SHP77 treated with DMSO at 0.1 percent for 48 hours (cell line): ENCODE data around the gene CD1E.
"Not testable (repeated sequence)": the region's sequence is repeated elsewhere in the genome, so short reads cannot be mapped to it uniquely, and the experiment has no call there.

Source experiments
- DNase-seq: peaks from one replicate; lab custom pipeline; 2025; lab: John Stamatoyannopoulos, UW

Gene CD1E

DNA sequence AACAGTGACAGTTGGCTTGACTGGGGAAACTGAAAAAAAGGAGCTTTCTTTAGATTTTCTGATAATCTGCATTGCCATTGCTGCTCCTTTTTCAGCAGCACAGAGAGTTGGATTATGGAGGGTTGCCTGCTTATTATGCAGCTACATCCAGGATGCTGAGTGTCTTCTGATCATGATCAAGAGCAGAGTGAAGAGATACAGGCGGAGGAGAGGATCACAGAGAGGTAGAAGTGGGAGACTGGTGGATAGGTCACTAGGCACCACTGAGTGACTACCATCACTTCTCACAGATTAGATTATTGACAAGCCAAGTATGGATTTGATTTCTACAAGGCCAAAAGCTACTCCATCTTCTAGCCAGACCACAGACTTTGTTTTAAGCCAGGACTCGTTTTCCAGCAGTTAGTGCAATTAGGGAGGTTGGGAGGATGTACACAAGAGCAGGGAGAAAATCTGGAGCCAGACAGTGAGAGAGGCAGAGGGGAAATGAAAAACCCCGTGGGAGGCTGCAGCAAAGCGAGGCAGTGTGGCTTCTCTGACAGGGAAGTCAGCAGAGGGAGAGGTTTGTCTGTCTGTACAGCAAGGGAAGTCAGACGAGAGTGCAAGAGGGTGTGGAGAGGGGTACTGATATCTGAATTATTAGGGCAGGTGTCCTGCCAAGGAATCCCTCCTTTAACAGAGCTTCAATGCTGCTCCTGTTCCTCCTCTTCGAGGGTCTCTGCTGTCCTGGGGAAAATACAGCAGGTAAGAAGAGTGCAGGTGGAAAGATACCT is at the start of gene CD1E:
CD1E (plus strand) TSS at position 592 of the 773 bp plus-strand sequence; CDS start at position 687, 95 bp downstream.
- no peak for DNase-seq

DNA sequence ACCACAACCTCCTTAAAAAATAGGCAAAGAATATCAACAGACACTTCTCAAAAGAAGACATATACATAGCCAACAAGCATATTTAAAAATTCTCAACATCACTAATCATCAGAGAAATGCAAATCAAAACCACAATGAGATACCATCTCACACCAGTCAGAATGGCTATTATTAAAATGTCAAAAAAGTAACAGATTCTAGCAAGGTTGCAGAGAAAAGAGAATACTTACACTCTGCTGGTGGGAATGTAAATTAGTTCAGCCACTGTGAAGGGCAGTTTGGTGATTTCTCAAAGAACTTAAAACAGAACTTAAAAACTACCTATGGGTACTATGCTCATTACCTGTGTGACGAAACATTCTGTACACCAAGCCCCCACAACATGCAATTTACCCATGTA is 43.1 kb upstream of the CD1E start:
- no peak for DNase-seq

DNA sequence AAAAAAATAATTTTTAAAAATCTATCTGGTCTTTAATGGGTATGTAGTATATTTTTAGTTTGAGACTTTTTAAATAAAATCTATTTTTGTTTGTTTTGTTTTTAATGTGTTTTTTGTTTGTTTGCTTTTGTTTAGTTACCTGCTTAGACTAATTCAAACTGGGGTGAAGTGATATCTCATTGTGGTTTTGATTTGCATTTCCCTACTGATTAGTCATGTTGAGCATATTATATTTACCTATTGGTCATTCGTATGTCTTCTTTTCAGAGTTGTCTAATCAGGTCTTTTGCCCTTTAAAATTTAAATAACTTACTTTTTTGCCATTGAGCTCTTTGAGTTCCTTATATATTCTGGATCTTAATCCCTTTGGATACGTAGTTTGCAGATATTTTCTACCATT is 42.6 kb upstream of the CD1E start:
- DNase-seq = no peak

DNA sequence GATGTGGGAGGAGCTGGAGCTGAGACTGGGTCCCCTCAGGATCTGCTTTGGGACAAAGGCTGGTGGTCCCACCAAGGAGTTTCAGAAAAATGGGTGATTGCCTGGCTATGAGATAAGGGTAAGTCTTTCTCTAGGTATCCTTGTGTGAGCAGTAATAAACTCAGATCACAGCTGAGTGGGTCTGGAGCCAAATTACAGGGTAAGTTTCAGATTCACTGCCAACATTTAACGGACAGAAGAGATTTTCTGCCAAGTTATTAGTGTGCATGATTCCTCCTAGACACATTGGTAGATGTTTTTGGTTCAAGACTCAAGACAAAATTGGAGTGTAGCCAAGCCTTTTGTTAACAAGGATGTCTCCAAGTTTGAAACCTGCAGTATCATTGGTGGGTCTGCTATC is 29.8 kb upstream of the CD1E start:
- DNase-seq = no peak

DNA sequence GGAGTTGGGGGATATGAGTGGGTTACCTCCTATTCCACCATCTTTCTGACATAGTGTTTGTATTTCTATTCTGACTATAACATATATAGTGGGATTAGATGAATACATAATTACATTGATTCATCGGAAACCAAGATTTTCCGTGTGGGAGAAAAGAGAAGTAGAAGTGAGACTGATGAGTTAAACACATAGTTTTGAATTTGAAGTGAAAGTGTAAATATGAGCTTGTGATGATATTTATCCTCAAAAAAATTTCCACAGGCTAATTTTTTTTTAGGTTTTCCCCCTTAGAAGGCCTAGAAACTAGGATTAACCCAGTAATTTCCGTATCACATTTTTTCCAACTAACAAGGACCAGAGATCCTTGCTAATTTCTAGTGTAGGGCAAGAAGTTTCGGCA is 29.3 kb upstream of the CD1E start:
- DNase-seq = no peak

DNA sequence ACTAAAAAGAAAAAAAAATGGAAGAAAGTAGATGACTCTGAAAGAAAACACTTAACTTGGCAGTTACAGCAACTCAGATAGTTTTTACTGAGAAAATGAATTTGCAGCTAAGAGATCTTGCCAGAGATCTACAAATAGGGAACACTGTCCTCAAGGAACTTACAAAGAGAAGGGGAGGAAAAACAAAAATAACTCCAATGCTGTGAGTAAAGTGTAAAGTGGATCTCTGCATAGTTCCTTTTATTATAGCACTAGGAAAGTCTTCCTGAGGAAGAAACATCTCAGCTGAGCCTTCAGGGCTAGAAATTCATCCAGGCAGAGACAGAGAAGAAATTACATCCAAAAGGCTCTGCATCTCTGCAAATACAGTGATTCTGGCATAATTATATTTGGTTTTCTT is 26.2 kb upstream of the CD1E start:
- DNase-seq = no peak

DNA sequence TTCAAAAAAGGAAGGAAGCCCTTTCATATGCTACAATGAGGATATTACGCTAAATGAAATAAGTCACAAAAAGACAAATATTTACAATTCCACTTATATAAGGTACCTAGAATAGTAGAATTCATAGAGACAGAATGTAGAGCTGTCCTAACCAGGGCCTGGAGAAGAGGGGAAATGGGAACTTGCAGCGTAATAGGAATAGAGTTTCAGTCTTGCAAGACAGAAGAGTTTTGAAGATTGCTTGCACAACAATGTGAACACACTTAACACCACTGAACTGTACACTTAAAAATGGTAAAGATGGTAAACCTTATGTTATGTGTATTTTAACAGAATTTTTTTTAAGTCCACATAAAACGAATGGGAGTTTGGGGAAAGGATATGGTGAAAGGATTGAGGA is 25.3 kb upstream of the CD1E start:
- no peak for DNase-seq

DNA sequence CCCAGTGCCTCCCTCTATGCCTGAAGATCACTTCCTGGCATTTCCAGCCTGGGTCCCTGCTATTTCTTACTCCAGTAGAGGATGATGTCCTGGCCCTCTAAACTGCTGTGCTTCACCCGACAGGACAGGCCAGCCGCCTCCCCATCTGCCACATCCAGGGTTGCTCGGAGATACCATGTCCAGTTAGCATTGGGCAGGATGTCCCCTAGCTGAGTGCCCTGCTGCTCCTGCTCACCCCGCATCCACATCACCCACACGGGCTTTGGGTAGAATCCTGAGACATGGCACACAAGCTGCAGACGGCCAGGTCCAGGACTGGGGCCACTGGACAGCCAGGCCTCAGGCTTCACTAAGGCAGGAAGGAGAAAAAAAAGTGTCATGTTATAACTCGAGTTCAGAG is 24.4 kb upstream of the CD1E start:
- no peak for DNase-seq

DNA sequence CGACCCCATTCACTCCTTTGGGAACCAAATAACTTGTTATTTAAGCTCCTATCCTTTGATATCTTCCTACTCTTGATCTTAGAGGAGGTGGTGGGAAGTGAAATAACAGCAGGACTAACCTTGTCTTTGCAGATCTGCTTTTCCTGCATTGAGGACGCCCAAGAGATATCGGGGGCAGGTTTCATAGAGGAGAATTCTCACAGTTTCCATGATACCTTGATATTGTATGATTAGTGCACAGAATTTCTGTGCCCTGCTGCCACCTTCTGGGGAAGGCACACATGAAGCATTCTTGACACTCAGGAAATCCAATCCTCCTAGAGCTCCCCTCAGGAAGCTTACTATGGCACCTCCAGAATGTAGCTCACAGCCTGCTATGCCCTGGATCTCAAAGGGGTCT is 24.0 kb upstream of the CD1E start:
- no peak for DNase-seq

DNA sequence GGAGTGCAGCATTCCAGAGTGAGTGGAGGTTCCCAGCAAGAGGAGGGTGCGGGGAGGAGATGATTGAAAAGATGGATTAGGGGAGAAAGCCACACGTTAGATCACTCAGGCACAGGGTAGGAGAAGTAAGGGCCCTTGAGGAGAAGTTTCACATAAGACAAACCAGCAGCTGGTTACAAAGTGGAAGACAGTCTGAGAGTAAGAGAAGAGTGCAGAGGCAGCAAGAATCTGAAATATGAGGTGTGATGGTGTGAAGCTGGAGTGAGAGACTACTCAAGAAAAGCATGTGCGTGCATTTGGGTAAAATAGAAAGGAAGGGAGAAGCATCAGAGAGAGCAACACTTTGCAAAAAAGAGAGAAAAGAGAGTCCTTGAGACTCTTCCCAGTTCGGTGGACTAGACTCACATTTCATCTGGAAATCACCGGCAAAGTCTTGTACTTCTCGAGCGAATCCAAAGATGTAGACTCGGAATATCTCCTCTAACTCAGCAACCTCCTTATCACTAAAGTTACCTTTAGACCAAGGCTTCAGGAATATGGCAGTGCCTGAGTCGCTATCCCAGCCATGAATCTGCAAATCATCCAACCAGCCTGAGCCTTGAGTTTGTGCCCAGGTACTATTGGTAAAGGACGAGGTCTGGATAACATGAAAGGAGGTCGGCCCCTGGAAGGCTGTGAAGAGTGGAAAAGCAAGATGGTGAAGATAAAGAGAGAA is 23.1 kb upstream of the CD1E start:
- DNase-seq = no peak

DNA sequence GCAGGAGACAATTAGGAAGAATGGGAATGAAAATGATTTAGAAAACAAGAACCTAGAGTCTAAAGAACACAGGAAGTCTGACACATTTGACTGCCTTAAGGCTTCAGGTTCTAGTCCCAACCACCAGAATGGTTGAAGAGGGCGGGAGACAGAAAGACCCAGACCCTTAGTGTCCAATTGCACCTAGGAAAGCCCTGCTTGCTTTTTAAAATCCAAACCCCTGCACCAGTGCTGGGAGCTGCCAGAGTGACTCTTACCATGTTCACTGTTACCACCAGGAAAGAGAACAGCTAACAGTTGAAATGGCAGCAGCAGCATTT is 22.6 kb upstream of the CD1E start:
- no peak for DNase-seq

DNA sequence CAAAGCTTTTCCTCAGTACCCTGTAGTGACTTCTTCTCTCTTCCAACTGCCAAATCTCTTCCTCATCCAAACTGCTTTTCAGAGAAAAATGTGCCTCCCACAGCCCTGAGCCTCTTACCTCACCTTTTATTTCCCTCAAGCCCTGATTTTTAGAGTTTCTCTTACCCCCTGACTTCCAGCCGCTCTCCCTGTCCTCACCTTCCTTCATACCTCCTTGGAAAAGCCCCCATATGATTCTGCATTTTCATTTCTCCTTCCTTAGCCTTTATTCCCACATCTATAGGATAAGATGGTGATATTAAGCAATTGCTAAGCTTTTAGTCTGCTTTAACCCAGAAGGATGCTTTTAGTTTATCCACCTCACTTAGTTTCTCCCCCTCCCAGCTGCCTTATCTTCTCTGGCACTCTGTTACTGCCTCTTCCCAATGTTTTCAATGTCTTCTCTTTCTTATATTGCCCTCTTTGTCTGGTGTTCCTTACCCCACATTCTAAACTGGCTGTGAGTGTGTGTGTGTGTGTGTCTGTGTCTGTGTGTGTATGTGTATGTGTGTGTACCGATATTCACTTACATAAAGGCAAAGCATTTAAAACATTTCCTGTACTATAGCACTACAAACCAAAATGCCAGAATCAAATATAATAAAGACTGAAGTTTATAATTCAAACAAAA is 22.1 kb upstream of the CD1E start, which contains the start of gene CD1B:
CD1B (minus strand) TSS at position 51 of the 670 bp plus-strand sequence. CDS start 108 bp downstream, outside the sequence.
- DNase-seq = no peak

DNA sequence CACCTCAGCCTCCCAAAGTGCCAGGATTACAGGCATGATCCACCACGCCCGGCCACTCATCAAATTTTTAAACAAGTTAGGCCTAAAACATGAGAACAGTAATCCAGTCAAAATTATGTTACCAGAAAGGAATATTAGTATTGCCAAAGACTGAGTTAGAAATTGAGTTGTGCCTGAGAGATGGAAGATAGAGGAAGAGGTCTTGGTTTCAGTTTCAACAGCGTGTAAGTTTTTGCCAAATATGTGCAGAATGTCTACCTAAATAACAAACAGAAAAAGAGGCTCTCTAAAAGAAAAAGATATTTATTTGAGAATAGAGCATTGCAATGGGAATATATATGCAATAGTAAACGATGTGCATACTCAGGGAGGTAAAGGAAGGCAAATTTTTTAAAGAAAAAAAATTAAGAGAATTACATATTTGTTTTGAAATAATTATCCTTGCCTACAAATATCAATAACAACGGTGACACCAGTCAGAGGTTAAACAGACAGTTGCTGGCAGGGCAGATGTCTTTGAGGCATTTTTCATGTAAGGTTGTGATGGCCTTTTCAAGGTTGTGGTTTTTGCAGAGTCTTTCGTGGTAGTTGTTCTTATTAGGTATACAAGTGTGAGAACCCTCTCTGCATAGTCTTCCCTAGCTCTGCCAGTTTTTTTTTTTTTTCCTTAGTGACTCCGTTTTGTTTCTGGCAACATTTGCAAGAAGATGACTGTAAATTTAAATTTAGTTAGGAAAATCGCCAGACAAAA is 20.1 kb upstream of the CD1E start:
- no peak for DNase-seq

DNA sequence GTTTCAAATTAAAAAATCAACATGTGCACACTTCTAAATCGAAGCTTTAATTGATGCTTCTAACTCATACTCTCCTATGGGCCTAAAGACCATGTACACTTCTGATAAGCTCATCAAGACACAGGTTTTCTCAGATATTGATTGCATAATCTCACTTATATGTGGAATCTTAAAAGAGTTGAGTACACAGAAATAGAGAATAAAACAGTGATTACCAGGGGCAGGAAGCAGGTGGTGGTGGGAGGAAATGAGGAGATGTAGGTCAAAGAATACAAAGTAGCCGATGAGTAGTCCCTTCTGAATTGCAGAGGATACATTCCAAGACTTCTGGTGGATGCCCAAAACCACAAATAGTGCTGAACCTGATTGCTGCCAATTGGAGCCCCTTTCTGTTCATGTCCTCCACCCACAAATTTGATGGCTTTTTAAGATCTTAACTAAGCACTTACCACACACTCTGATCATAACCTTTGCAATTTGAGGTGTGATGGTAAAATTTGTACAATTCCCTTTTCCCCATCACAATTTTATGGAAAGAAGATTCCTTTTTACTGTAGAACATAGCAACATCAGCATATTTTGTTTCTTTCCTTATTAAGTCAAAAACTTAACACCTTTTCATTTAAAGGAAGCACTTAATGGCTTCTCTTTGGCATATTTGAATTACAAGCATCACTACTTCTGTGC is 19.0 kb upstream of the CD1E start:
- DNase-seq = no peak

DNA sequence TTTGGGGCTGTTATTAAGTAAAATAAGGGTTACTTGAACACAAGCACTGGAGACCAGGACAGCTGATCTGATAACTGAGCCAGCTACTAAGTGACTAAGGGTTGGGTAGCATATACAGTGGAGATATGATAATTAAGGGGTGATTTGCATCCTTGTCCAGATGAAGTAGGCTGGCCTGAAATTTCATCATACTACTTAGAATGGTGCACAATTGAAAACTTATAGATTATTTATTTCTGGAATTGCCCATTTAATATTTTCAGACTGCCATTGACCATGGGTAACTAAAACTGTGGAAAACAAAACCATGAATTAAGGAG is 18.5 kb upstream of the CD1E start:
- no peak for DNase-seq

DNA sequence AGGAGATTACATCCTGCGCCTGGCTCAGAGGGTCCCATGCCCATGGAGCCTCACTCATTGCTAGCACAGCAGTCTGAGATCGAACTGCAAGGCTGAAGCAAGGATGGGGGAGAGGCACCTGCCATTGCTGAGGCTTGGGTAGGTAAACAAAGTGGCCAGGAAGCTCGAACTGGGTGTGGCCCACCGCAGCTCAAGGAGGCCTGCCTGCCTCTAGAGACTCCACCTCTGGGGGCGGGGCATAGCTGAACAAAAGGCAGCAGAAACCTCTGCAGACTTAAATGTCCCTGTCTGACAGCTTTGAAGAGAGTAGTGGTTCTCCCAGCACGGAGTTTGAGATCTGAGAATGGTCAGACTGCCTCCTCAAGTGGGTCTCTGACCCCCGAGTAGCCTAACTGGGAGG is 17.3 kb upstream of the CD1E start:
- not testable (repeated sequence) for DNase-seq

DNA sequence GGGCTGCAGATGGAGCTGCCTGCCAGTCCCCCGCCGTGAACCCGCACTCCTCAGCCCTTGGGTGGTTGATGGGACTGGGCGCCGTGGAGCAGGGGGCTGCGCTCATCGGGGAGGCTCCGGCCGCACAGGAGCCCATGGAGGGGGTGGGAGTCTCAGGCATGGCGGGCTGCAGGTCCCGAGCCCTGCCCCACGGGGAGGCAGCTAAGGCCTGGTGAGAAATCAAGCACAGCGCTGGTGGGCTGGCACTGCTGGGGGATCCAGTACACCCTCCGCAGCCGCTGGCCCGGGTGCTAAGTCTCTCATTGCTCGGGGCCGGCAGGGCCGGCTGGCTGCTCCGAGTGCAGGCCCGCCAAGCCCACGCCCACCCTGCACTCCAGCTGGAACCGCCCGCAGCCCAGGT is 4.7 kb upstream of the CD1E start:
- not testable (repeated sequence) for DNase-seq

DNA sequence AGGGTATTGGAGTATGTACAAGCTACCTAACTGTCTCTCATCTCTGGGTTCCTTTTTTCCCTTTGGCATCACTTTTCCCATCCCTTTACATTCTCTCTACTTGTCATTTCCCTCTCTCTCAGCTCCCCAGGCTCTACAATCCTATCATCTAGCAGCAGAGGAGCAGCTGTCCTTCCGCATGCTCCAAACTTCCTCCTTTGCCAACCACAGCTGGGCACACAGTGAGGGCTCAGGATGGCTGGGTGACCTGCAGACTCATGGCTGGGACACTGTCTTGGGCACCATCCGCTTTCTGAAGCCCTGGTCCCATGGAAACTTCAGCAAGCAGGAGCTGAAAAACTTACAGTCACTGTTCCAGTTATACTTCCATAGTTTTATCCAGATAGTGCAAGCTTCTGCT is 561 bp downstream of the CD1E start:
- DNase-seq = no peak

DNA sequence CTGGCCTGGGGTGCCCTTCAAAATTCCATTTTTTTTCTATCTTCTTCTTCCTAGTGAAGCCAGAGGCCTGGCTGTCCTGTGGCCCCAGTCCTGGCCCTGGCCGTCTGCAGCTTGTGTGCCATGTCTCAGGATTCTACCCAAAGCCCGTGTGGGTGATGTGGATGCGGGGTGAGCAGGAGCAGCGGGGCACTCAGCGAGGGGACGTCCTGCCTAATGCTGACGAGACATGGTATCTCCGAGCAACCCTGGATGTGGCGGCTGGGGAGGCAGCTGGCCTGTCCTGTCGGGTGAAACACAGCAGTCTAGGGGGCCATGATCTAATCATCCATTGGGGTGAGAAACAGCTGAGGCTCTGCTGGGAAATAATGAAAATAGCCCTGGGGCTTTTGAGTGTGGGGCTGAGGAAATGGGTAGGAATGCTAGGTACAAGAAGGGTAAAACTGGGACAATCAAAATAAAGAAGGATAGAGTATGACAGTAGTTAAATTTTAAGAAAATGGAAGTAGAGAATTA is 2.1 kb downstream of the CD1E start:
- no peak for DNase-seq

DNA sequence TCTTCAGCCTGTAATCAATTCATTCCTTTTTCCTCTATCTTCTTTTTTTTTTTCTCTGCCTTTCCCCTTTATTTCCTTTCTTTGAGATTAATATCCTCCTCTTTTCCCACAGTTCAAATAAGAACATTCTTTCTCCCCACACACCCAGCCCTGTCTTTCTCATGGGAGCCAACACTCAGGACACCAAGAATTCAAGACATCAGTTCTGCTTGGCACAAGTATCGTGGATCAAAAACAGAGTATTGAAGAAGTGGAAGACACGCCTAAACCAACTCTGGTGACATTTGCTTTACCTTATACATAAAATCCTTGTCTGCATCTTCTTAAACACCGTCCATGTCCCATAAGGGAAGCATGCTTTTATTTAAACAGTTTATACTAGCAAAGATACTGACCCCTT is 2.9 kb downstream of the CD1E start:
- no peak for DNase-seq

DNA sequence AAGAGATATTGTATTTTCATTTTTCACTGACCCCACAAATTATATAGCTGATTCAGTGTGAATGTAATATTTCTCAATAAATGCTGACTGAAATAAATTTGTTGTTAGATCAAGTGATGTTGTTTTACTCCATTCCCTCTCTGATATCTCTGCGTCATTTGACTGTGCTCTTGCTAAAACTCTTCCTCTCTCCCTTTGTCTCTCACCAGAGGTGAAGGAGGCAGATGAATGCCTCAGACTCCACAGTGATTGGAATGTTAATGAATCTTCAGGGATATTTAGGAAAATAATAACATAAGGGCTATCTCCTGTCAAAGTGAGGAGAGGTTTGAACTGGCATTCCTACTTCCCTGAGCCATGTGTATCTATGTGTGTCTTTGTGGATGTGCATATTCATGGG is 3.7 kb downstream of the CD1E start:
- no peak for DNase-seq

DNA sequence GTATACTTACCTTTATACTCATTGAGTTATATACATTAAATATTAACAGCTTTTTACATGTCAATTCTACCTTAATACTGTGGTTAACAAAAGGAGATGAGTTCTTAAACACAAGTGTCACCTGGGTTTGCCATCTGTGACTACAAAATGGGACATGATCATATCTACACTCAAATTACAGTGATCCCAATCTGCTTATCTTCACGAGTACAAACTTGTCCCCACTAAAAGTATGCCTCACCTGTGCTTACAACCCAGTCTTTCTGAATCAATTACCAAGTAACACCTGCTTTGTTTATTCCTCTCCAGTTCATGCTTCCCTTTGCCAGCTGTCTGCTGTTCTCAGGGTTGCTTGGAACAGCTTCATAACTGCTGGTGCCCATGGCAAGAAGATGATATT is 8.8 kb downstream of the CD1E start:
- DNase-seq = no peak
